Gastrocnemius medialis (tissue), 4 donors: Measurements from ENCODE around the gene EIF1AD. TPM values are rescaled to one million over a fixed set of nuclear protein-coding genes. Genes with fewer than 3 reads are reported as not detected.
"Not testable (repeated sequence)": the region's sequence is repeated elsewhere in the genome, so short reads cannot be mapped to it uniquely, and the experiment has no call there.

ENCODE experiments used
- ATAC-seq, 2 donors: fragments of 150-250 bp; one replicate each; pipeline ENCODE4 v1.9.1; 2016
- DNase-seq, 2 donors: peaks; one replicate each; pipeline ENCODE4 v3.0.0-alpha.2; 2019
- H3K27ac ChIP-seq, 4 donors: fragments of 200-600 bp; sonication (generic); 1 replicate in 1 of 4; 2 replicates in 3 of 4; pipeline ENCODE4 v1.5.1; 2016 to 2018; ENCODE audit warnings: mild to moderate bottlenecking in 2 of 4, moderate library complexity in 1 of 4
- H3K27me3 ChIP-seq, 3 donors: fragments of 200-600 bp; sonication (generic) in 2 of 3; 1 replicate in 1 of 3; 2 replicates in 2 of 3; pipeline versions ENCODE4 v1.5.1 to v1.6.0; 2016 to 2019; ENCODE audit warnings: mild to moderate bottlenecking in 1 of 3, moderate library complexity in 1 of 3
- H3K36me3 ChIP-seq, 2 donors: fragments of 200-600 bp; sonication (generic) in 1 of 2; one replicate each; pipeline ENCODE4 v1.5.1; 2017 to 2018
- H3K4me1 ChIP-seq, 2 donors: fragments of 200-600 bp; sonication (generic) in 1 of 2; one replicate each; pipeline ENCODE4 v1.5.1; 2016 to 2017; ENCODE audit warnings: mild to moderate bottlenecking in 2 of 2
- H3K4me3 ChIP-seq, 4 donors: fragments of 200-600 bp; sonication (generic) in 3 of 4; 1 replicate in 1 of 4; 2 replicates in 3 of 4; pipeline ENCODE4 v1.5.1; 2016 to 2019; ENCODE audit warnings: mild to moderate bottlenecking in 2 of 4
- H3K9me3 ChIP-seq, 3 donors: fragments of 200-600 bp; sonication (generic) in 2 of 3; 1 replicate in 1 of 3; 2 replicates in 2 of 3; pipeline ENCODE4 v1.5.1; 2016 to 2019
- CTCF ChIP-seq, 5 experiments: fragments of 450-650 bp in 3 of 5; fragments of 200-600 bp in 2 of 5; sonication (generic) in 2 of 5; IDR thresholded peaks in 4 of 5; conservative IDR thresholded peaks in 1 of 5; 1 replicate in 4 of 5; 2 replicates in 1 of 5; pipeline ENCODE4 v1.5.1; 2016 to 2019; ENCODE audit warnings: antibody characterized with exemption in 5 of 5, mild to moderate bottlenecking in 3 of 5, moderate library complexity in 3 of 5
- POLR2A ChIP-seq, 2 donors: fragments of 450-650 bp; IDR thresholded peaks; one replicate each; pipeline ENCODE4 v1.6.1; 2017; ENCODE audit warnings: antibody characterized with exemption in 2 of 2, mild to moderate bottlenecking in 2 of 2, moderate library complexity in 2 of 2
- in situ Hi-C, 4 donors: fragments of 200-750 bp; cut with MboI; loops; one replicate each; pipeline versions ENCODE4 v1.15.0 to v1.8.0; 2017; ENCODE audit warnings: low sequenced_read_pairs in 4 of 4
- intact Hi-C: fragments of 100-400 bp; cut with DNase I; formaldehyde crosslinking; loops from one replicate; pipeline ENCODE4 v1.15.1; 2023; ENCODE audit warnings: low total_unique reads
- total RNA-seq, 4 donors: library from RNA; depleted of rRNA; stranded (reverse); fragments of >200 nt; gene quantifications; one replicate each; pipeline versions ENCODE4 v1.1.0 to v1.2.3, GENCODE V29; 2016

Gene EIF1AD
- total RNA-seq, 4 donors from 2014 or later, result 29.3 to 39.8 (median 35.4) TPM

DNA sequence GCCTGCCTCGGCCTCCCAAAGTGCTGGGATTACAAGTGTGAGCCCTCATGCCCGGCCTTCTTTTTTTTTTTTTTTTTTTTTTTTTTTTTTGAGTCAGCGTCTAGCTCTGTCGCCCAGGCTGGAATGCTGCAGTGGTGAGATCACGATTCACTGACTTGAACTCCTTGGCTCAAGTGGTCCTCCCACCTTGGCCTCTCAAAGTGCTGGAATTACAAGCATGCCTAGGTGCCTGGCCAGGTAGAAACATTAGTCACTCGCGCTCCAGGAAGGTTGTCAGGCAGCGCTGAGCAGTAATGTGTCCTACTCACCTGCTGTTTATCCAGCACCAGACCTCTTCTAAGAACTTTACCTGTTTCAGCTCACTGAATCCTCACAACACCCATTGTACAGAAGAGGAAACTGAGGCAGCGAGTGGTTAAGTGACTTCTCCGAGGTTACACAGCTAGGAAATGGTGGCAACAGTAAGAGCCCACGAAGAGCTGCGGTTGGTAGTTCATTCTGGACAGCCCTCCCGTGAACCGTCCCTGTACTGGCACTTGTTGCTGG is 9.4 kb upstream of the EIF1AD start:
- no peak for ATAC-seq
- Histone ChIP-seq H3K9me3 (no peaks in the 10 kb centered on the region), H3K27me3 (peaks cover 12 to 18% (median 17%) of the 10 kb centered on the region in 3 donors), H3K27ac (no peak overlapping the region), H3K36me3 (no peaks in the 10 kb centered on the region), H3K4me3 (peak overlapping the region in 1 of 4 donors; percentile 20), H3K4me1 (peaks cover 9 to 25% of the 10 kb centered on the region in 2 donors)
- no peak for DNase-seq
- intact Hi-C loops (no loop called here), in situ Hi-C loops (no loop called here)
- TF ChIP-seq CTCF (IDR thresholded peaks at IDR 0.05 in 4 of 5, conservative IDR thresholded peaks at IDR 0.05 in 1 of 5) (no peak), POLR2A (IDR thresholded peaks at IDR 0.05) (no peak)

DNA sequence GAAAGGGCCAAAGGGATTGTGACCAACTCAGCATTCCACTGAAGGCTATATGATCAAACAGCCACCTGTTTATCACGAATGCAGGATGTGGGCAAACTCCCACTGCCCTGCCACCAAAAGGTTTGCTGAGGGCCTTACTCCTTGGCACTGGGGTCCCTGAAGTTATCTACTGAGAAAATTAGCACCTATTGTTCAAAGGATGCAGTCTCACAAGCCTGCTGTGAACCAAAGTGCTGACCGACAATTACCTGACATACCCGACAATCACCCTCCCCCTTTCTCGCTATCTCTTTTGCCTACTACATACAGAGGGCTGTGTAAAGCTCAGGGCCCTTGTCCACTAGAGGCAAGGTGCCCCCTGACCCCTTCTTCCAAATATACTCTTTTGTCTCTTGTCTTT is 8.1 kb upstream of the EIF1AD start:
- H3K27me3 ChIP-seq, result peaks cover 12 to 18% (median 17%) of the 10 kb centered on the region in 3 donors
- intact Hi-C loops, H3K4me3 ChIP-seq, H3K36me3 ChIP-seq, H3K9me3 ChIP-seq, in situ Hi-C loops, H3K27ac ChIP-seq, DNase-seq, ATAC-seq: not testable (repeated sequence)
- peaks cover 0 to 17% of the 10 kb centered on the region in 2 donors for H3K4me1 ChIP-seq

DNA sequence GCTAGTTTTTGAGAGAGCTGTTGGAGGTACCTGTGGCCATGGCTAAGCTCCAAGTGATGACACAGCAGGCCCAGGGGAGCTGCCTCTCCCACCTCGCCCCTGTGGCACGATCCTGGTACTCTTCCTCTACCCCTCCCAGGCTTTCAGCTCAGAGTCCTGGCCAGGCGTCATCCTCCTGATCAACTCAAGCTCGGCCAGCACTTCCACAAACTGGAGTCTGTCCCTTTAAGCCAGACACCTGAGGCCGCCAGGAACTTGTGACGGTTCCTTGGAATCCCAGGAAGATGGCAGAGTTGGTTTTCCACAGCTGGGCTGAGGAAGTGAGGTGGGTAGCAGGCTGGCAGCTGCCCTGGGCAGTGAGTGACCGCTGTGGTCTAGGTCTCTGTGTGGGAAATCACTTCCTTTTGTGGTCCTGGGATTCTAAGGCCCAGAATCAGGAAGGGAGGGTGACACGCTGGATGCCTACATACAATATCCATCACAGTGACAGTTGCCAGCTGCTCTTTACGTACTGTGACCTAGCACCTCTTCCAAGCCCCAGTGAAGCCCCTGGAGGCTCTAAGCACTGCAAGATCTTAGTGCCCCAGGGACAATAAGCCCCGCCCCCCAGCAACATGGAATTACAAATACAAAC is 6.6 kb upstream of the EIF1AD start:
- Histone ChIP-seq H3K4me1 (peaks cover 8 to 27% of the 10 kb centered on the region in 2 donors), H3K27ac (no peak overlapping the region), H3K9me3 (no peaks in the 10 kb centered on the region), H3K4me3 (no peak overlapping the region), H3K27me3 (peaks cover 12 to 18% (median 17%) of the 10 kb centered on the region in 3 donors), H3K36me3 (peaks cover 2 to 22% of the 10 kb centered on the region in 2 donors)
- no peak for DNase-seq
- ATAC-seq, result no peak
- in situ Hi-C loops, result no loop called here
- intact Hi-C loops, result no loop called here
- no peak for TF ChIP-seq CTCF (IDR thresholded peaks at IDR 0.05 in 4 of 5, conservative IDR thresholded peaks at IDR 0.05 in 1 of 5)
- TF ChIP-seq POLR2A (IDR thresholded peaks at IDR 0.05), result no peak

GRCh38 chr11:66008095-66008467 is 6.1 kb upstream of the EIF1AD start:
- intact Hi-C loops, result no loop called here
- ATAC-seq (no peak), DNase-seq (no peak)
- peaks cover 2 to 24% of the 10 kb centered on the region in 2 donors for H3K36me3 ChIP-seq
- H3K4me3 ChIP-seq, result no peak overlapping the region
- no peak overlapping the region for H3K27ac ChIP-seq
- TF ChIP-seq POLR2A (IDR thresholded peaks at IDR 0.05) (no peak), CTCF (IDR thresholded peaks at IDR 0.05 in 4 of 5, conservative IDR thresholded peaks at IDR 0.05 in 1 of 5) (no peak)
- in situ Hi-C loops, result no loop called here
- H3K4me1 ChIP-seq, result peaks cover 13 to 32% of the 10 kb centered on the region in 2 donors
- H3K9me3 ChIP-seq, result no peaks in the 10 kb centered on the region
- peaks cover 8 to 15% (median 15%) of the 10 kb centered on the region in 3 donors for H3K27me3 ChIP-seq

DNA sequence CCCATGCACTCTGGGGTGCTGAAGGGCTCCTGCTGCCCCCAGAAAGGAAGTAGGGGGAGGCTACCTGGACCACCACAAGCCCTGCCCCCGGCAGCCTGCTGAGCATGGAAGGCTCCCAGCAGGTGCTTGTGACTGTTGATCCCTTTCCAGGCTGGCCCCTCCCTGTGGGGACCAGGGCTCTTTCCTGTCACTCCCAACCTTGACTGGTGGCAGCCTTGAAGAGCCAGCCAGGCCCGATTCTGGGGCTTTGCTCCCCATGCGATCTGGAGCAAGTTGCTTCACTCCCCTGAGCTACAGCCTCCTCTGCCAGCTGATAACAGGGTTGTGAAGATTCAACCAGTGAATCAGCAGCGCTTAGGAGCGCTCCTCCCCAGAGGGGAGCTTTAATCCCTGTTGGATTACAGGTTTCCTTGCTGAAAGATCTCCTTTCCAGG is 5.3 kb upstream of the EIF1AD start:
- Histone ChIP-seq H3K36me3 (peaks cover 2 to 24% of the 10 kb centered on the region in 2 donors), H3K4me3 (no peak overlapping the region), H3K9me3 (no peaks in the 10 kb centered on the region), H3K27ac (peak overlapping the region; percentile 5 to 97 (median 47)), H3K4me1 (peaks cover 15 to 34% of the 10 kb centered on the region in 2 donors), H3K27me3 (peaks cover 3 to 9% (median 8%) of the 10 kb centered on the region in 3 donors)
- TF ChIP-seq POLR2A (IDR thresholded peaks at IDR 0.05), result no peak
- no peak for TF ChIP-seq CTCF (IDR thresholded peaks at IDR 0.05 in 4 of 5, conservative IDR thresholded peaks at IDR 0.05 in 1 of 5)
- in situ Hi-C loops (no loop called here), intact Hi-C loops (no loop called here)
- no peak for DNase-seq
- ATAC-seq, result no peak
